HG03060 (cell line): ENCODE data around the gene MSANTD4.
"Not testable (repeated sequence)": the region's sequence is repeated elsewhere in the genome, so short reads cannot be mapped to it uniquely, and the experiment has no call there.

ENCODE experiments used
- ATAC-seq: cut with Tn5 transposase; IDR thresholded peaks from one replicate; pipeline ENCODE4 v1.9.1; 2021; ENCODE audit warnings: low read depth, moderate number of reproducible peaks; ENCODE audit not compliant: unreplicated experiment

MSANTD4 gene

GRCh38 chr11:106021967-106022794 is at the start of gene MSANTD4:
MSANTD4 (minus strand) TSS chr11:106022240; CDS start chr11:106010917, 11,323 bp downstream.
- ATAC-seq, result peak; percentile 99

- no peak for ATAC-seq
These were observed 48.6 kb upstream of the MSANTD4 start for GRCh38 chr11:106070606-106071005.

GRCh38 chr11:106063009-106063408 is 41.0 kb upstream of the MSANTD4 start:
- ATAC-seq, result no peak

GRCh38 chr11:106061954-106062949 is 40.2 kb upstream of the MSANTD4 start:
- ATAC-seq, result no peak

- no peak for ATAC-seq
These were observed 39.3 kb upstream of the MSANTD4 start for GRCh38 chr11:106061249-106061784.

- ATAC-seq, result no peak
These were observed 37.6 kb upstream of the MSANTD4 start for GRCh38 chr11:106059617-106060016.

- ATAC-seq, result not testable (repeated sequence)
These were observed 36.3 kb upstream of the MSANTD4 start for GRCh38 chr11:106058377-106058776.

- no peak for ATAC-seq
These were observed 29.1 kb upstream of the MSANTD4 start for GRCh38 chr11:106051103-106051502.

- ATAC-seq, result no peak
These were observed 27.9 kb upstream of the MSANTD4 start for GRCh38 chr11:106049727-106050476.

GRCh38 chr11:106047631-106048030 is 25.6 kb upstream of the MSANTD4 start:
- no peak for ATAC-seq

GRCh38 chr11:106043540-106043939 is 21.5 kb upstream of the MSANTD4 start:
- no peak for ATAC-seq

- ATAC-seq, result no peak
These were observed 10.8 kb upstream of the MSANTD4 start for GRCh38 chr11:106032861-106033260.

- no peak for ATAC-seq
These were observed 9.9 kb upstream of the MSANTD4 start for GRCh38 chr11:106031936-106032335.

GRCh38 chr11:106031202-106031810 is 9.3 kb upstream of the MSANTD4 start:
- ATAC-seq, result no peak

- no peak for ATAC-seq
These were observed 8.6 kb upstream of the MSANTD4 start for GRCh38 chr11:106030609-106031008.

- ATAC-seq, result no peak
These were observed 795 bp upstream of the MSANTD4 start for GRCh38 chr11:106022795-106023275.

GRCh38 chr11:106021181-106021966 is 666 bp downstream of the MSANTD4 start:
- peak; percentile 0 for ATAC-seq

- ATAC-seq, result no peak
These were observed 4.9 kb downstream of the MSANTD4 start for GRCh38 chr11:106017093-106017492.

GRCh38 chr11:106015066-106015465 is 7.0 kb downstream of the MSANTD4 start:
- no peak for ATAC-seq
